ENCODE data around the gene CRY2. TPM values are rescaled to one million over a fixed set of nuclear protein-coding genes. Genes with fewer than 3 reads are reported as not detected.

The CRY2 gene
- total RNA-seq, 1 donor from 2014 or later = 10.8 TPM

DNA sequence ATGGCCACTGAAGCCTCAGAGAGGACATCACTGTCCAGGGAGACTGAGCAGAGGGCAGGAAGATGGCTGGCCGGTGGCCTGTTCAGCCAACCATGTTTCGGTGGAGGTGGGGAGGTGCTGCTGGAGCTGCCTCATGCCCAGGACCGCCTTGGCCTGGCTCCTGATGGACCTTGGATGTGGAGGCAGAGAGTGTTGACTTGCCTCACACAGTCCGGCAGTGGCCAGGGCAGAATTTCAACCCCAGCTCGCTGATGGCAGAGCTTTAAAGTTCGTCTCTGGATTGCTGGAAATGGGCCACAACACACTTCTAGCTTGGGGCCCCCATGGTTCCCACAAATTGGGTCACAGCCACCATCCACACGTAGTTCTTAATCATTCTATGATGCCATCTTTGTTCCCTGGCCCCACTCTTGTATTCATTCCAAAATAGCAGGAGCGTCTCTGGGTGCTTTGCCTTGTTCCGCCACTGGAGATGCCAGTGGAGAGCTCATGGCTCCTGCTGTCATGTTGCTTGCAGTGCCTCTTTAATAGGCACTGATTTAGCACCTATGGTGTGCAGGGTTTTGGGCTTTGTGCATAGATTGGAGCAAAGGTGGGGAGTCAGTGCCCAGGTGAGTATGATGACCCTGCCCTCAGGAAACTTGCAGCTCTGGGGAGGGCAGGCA lies 43.7 kb downstream of the CRY2 start:
- FAIRE-seq (peak; percentile 13), DNase-seq (ENCODE audit: low read depth) (no peak)
- Histone ChIP-seq H3K27me3 (ENCODE audit: control insufficient read depth, insufficient read depth, low read length) (peaks cover 1% of the 10 kb centered on the region), H3K4me3 (ENCODE audit: low read depth, low read length) (no peak overlapping the region), H3K36me3 (ENCODE audit: control insufficient read depth, insufficient read depth, low read length) (no peaks in the 10 kb centered on the region)
- TF ChIP-seq CTCF (IDR thresholded peaks at IDR 0.05; ENCODE audit: insufficient read depth, low read length, severe bottlenecking) = no peak

GRCh38 chr11:45892856-45893255 lies 45.6 kb downstream of the CRY2 start:
- no peaks in the 10 kb centered on the region for H3K36me3 ChIP-seq (ENCODE audit: control insufficient read depth, insufficient read depth, low read length)
- H3K4me3 ChIP-seq (ENCODE audit: low read depth, low read length) = no peak overlapping the region
- FAIRE-seq (no peak), DNase-seq (ENCODE audit: low read depth) (no peak)
- peaks cover 3% of the 10 kb centered on the region for H3K27me3 ChIP-seq (ENCODE audit: control insufficient read depth, insufficient read depth, low read length)
- TF ChIP-seq CTCF (IDR thresholded peaks at IDR 0.05; ENCODE audit: insufficient read depth, low read length, severe bottlenecking) = no peak

DNA sequence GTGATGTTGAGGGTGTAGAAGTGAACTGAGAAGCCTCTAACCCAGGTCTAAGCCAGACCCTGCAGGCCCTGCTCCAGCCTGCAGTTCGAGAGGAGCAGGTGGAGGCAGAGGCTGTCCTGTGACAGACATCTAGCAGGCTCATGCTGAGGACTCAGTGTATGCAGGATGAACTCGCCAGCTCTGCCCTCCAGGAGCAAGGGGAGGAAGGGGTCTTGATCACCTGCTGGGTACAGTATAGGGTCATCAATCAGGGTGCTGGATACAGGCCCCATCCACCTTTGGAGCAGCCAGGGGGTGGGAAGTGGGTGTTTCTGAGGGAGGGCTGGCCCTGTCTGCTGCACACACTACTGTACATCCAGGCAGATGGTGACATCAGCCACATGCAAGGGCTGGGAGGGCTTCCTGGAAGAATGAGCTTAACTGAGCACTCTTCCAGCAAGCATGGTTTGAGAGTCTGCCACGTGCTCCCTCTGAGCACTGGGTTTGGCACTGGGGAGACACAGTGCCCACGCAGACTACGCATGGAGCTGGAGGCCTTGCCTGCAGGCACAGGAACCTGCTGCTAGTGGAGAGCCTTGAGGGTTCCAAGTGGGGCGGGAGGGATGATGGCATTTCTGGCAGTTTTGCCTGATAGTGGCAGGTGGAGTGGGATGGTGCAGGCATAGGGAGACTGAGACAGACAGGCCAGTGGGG lies 47.4 kb downstream of the CRY2 start:
- no peak for FAIRE-seq
- TF ChIP-seq CTCF (IDR thresholded peaks at IDR 0.05; ENCODE audit: insufficient read depth, low read length, severe bottlenecking) = no peak
- no peak for DNase-seq (ENCODE audit: low read depth)
- Histone ChIP-seq H3K36me3 (ENCODE audit: control insufficient read depth, insufficient read depth, low read length) (no peaks in the 10 kb centered on the region), H3K27me3 (ENCODE audit: control insufficient read depth, insufficient read depth, low read length) (peaks cover 3% of the 10 kb centered on the region), H3K4me3 (ENCODE audit: low read depth, low read length) (no peak overlapping the region)

DNA sequence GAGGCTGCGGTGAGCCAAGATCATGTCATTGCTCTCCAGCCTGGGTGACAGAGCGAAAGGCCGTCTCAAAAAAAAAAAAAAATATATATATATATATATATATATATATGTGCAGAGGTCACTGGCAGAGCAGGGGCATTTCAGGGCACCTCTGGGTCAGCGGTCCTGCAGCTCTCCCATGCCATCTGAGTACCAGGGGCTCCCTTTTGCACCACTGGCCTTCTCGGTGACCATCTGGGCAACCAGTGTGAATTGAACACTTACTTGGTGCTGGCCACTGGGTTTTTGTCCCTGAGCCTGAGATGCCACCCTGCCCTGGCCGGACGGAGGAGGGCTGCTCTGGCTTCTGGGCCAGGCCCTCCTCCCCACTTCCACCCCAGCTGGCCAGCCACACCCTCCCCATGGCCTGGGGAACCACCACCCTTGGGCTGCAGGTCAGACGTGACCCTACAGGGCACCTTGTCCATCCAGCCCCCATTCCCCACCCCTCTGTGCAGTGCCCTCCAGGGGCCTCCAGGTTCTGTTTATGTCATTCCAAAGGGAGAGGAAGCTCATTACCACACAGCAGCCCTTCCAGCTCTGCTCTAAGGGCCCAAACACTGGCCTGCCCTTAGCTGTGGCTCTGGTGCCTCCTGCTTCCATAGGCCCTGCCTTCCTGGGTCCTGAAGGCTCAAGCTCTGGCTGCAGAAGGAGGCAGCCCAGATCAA lies 48.4 kb downstream of the CRY2 start:
- no peaks in the 10 kb centered on the region for H3K36me3 ChIP-seq (ENCODE audit: control insufficient read depth, insufficient read depth, low read length)

DNA sequence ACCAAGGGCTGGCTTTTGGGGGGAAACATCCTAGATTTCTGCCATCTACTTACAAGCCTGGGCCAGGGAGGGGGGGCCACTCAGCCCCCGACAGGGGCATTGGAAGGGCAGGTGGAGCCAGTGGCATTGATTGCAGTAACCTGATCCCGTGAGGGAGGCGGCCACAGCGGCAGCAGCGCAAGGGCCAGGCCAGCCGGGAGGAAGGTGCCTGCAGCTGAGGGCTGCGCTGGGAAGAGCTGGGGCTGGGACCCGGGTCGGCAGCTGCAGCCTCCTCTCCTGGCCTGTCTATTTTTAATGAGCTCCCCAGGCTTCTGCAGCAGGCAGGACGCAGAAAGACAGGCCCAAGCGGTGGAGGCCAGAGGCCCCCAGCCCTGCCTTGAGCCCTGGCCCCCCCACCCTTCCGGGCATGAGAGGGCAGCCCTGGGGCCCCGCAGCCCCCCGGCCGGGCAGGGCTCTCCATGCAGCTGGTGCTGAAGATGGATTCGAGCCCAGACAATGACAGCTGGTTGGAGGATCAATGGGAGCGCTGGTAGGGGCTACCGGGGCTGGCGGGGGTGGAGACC lies 49.2 kb downstream of the CRY2 start:
- no peak overlapping the region for H3K4me3 ChIP-seq (ENCODE audit: low read depth, low read length)
- FAIRE-seq (no peak), DNase-seq (ENCODE audit: low read depth) (no peak)
- peaks cover 8% of the 10 kb centered on the region for H3K27me3 ChIP-seq (ENCODE audit: control insufficient read depth, insufficient read depth, low read length)
- no peak for TF ChIP-seq CTCF (IDR thresholded peaks at IDR 0.05; ENCODE audit: insufficient read depth, low read length, severe bottlenecking)
- H3K36me3 ChIP-seq (ENCODE audit: control insufficient read depth, insufficient read depth, low read length) = no peaks in the 10 kb centered on the region

More for the DNA sequence above, 48.4 kb downstream of the CRY2 start:
- no peak overlapping the region for H3K4me3 ChIP-seq (ENCODE audit: low read depth, low read length)
- TF ChIP-seq CTCF (IDR thresholded peaks at IDR 0.05; ENCODE audit: insufficient read depth, low read length, severe bottlenecking) = no peak
- DNase-seq (ENCODE audit: low read depth) (no peak), FAIRE-seq (no peak)
- H3K27me3 ChIP-seq (ENCODE audit: control insufficient read depth, insufficient read depth, low read length) = peaks cover 6% of the 10 kb centered on the region

Measured in bronchial epithelial cell (primary cell).